Measurements from ENCODE around the gene ATP6V0E2.

Gene ATP6V0E2

DNA sequence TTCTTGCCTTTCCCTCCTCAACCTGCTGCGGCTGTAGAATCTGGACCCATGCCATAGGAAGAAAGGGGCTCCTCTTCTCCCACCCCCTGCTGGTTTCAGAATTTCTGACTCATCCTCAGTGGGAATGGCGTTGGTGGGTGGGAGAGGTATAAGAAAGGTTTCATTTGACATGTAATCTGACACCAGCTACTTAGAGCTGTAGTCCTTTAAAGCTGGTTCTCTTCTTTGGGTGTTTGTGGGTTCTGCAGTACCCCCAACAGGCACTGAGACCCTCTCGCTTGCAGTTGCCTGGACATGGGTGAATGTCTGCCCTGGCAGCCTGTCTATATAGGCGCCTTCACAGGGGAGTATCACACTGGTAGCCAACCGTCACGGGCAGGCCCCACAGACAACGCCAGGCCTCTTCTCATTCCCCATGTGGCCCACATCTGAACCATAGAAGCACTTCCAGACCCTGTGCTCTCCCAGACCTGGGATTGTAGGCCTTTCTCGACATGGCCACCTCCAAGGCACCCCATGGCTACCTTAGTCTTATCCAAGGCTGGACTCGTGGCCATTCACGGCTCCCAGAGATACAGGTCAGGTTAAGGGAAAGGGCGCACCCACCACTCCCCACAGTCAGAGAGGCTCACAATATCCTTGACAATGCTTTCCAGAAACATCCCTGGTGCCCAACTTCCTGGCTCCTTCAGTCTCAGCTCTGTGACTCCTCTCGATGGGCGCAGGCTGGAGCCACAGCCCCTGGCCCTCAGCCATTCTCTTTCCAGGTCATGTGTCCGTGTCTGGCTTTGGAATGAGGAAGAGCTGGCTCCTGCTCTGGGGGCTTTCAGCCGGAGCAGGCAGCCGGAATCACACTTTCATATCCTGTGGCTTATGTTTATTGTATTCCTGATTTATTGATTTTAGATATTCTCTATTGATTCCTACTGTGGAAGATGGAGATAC lies 18.1 kb upstream of the ATP6V0E2 start:
- no peak overlapping the region for H3K4me3 ChIP-seq (ENCODE audit: control insufficient read depth, low read depth, low read length)
- TF ChIP-seq, protein P1, sequence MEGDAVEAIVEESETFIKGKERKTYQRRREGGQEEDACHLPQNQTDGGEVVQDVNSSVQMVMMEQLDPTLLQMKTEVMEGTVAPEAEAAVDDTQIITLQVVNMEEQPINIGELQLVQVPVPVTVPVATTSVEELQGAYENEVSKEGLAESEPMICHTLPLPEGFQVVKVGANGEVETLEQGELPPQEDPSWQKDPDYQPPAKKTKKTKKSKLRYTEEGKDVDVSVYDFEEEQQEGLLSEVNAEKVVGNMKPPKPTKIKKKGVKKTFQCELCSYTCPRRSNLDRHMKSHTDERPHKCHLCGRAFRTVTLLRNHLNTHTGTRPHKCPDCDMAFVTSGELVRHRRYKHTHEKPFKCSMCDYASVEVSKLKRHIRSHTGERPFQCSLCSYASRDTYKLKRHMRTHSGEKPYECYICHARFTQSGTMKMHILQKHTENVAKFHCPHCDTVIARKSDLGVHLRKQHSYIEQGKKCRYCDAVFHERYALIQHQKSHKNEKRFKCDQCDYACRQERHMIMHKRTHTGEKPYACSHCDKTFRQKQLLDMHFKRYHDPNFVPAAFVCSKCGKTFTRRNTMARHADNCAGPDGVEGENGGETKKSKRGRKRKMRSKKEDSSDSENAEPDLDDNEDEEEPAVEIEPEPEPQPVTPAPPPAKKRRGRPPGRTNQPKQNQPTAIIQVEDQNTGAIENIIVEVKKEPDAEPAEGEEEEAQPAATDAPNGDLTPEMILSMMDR (IDR thresholded peaks at IDR 0.05; ENCODE audit: control insufficient read depth, insufficient read depth, low read depth, low read length, missing control alignments): no peak
- peak; percentile 43 for DNase-seq (ENCODE audit: low read depth)

DNA sequence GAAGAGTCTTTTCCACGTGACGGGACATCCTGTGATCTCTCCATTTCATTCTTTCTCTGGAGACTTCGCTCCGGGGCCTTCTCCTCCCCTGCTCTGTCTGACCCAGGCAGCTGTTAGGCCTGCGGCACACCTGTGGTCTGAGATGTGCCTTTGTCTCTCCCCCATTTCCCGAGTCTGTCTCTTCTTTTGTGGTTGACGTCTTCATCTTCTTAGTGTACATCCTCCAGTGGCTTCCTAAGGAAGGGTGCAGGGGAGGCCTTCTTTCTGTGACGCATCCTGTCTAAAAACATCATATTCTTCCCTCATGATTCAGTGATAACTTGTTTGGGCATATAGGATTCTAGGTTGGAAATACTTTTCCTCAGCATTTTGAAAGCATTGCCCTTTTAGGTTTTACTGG lies 17.2 kb upstream of the ATP6V0E2 start:
- no peak overlapping the region for H3K4me3 ChIP-seq (ENCODE audit: control insufficient read depth, low read depth, low read length)
- DNase-seq (ENCODE audit: low read depth): no peak
- TF ChIP-seq, protein P1 (IDR thresholded peaks at IDR 0.05; ENCODE audit: control insufficient read depth, insufficient read depth, low read depth, low read length, missing control alignments): no peak

DNA sequence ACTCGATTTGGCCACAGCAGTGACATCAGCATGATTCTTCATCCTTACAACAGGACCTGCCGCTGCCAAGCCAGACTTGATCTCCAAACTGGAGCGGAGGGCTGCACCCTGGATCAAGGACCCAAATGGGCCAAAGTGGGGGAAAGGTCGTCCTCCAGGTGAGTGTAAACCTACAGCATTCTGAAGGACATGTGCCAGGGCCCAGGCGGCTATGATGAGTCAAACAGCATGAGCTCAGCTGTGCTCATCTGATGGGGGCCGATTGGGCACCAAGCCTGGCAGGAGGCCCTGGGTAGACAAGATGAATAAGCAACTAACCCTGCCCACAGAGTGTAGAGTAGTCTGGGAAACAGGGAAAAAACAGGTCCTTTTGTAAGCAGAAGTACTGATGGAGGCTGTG lies 14.4 kb upstream of the ATP6V0E2 start:
- H3K4me3 ChIP-seq (ENCODE audit: control insufficient read depth, low read depth, low read length): no peak overlapping the region

DNA sequence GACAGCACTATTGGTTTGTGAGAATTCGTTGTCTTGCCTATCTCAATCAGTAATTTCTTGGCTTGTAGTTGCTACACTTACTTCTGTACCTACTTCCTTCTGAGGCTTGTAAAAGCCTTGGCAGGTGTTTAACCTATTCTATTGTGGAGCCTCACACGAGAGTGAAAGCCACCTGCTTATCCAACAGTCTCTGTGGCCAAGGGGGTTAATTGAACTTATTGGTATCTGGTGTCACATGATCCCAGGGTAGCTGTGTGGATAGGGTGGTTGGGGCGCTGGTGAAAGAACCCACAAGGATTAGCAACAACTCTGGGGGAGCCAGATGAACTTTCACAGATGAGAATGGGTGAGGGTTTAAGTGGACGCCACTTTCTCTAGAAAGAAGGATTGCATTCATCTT lies 13.9 kb upstream of the ATP6V0E2 start:
- TF ChIP-seq, protein P1 (IDR thresholded peaks at IDR 0.05; ENCODE audit: control insufficient read depth, insufficient read depth, low read depth, low read length, missing control alignments): no peak
- H3K4me3 ChIP-seq (ENCODE audit: control insufficient read depth, low read depth, low read length): no peak overlapping the region
- no peak for DNase-seq (ENCODE audit: low read depth)

More for the DNA sequence above, 14.4 kb upstream of the ATP6V0E2 start:
- TF ChIP-seq, protein P1 (IDR thresholded peaks at IDR 0.05; ENCODE audit: control insufficient read depth, insufficient read depth, low read depth, low read length, missing control alignments): no peak
- DNase-seq (ENCODE audit: low read depth): no peak

DNA sequence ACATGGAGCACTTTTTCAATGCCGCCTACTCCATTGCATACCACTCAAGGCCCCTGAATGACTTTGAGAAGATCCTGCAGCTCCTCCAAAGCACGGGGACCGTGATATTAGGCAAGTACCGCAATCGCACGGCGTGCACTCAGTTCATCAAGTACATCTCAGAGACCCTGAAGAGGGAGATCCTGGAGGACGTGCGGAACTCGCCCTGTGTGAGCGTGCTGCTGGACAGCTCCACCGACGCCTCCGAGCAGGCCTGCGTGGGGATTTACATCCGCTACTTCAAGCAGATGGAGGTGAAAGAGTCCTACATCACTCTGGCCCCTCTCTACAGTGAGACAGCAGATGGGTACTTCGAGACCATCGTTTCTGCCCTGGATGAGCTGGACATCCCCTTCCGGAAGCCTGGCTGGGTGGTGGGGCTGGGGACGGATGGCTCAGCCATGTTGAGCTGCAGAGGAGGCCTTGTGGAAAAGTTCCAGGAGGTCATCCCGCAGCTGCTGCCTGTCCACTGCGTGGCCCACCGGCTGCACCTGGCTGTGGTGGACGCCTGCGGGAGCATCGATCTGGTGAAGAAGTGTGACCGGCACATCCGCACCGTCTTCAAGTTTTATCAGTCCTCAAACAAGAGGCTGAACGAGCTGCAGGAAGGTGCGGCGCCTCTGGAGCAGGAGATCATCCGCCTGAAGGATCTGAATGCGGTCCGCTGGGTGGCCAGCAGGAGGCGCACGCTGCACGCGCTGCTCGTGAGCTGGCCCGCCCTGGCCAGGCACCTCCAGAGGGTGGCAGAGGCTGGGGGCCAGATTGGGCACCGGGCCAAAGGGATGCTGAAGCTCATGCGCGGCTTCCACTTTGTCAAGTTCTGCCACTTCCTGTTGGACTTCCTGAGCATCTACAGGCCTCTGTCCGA lies 12.7 kb upstream of the ATP6V0E2 start:
- no peak for DNase-seq (ENCODE audit: low read depth)
- no peak overlapping the region for H3K4me3 ChIP-seq (ENCODE audit: control insufficient read depth, low read depth, low read length)
- TF ChIP-seq, protein P1 (IDR thresholded peaks at IDR 0.05; ENCODE audit: control insufficient read depth, insufficient read depth, low read depth, low read length, missing control alignments): peak; percentile 6

DNA sequence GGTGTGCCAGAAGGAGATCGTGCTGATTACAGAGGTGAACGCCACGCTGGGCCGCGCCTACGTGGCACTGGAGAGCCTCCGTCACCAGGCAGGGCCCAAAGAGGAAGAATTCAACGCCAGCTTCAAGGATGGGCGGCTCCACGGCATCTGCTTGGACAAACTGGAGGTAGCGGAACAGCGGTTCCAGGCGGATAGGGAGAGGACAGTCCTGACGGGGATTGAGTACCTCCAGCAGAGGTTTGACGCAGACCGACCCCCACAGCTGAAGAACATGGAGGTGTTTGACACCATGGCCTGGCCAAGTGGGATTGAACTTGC lies 12.1 kb upstream of the ATP6V0E2 start:
- TF ChIP-seq, protein P1 (IDR thresholded peaks at IDR 0.05; ENCODE audit: control insufficient read depth, insufficient read depth, low read depth, low read length, missing control alignments): no peak
- DNase-seq (ENCODE audit: low read depth): no peak
- no peak overlapping the region for H3K4me3 ChIP-seq (ENCODE audit: control insufficient read depth, low read depth, low read length)

All from AG09309 (cell line).